Measurements from ENCODE around the gene ATP4B. TPM values are rescaled to one million over a fixed set of nuclear protein-coding genes. Genes with fewer than 3 reads are reported as not detected.

Gene ATP4B
- total and polyA plus RNA-seq, 2 donors (not counting 3 experiments of a cell fraction or from before 2014, with no cell fraction given): 0.06 TPM; not detected in 1

DNA sequence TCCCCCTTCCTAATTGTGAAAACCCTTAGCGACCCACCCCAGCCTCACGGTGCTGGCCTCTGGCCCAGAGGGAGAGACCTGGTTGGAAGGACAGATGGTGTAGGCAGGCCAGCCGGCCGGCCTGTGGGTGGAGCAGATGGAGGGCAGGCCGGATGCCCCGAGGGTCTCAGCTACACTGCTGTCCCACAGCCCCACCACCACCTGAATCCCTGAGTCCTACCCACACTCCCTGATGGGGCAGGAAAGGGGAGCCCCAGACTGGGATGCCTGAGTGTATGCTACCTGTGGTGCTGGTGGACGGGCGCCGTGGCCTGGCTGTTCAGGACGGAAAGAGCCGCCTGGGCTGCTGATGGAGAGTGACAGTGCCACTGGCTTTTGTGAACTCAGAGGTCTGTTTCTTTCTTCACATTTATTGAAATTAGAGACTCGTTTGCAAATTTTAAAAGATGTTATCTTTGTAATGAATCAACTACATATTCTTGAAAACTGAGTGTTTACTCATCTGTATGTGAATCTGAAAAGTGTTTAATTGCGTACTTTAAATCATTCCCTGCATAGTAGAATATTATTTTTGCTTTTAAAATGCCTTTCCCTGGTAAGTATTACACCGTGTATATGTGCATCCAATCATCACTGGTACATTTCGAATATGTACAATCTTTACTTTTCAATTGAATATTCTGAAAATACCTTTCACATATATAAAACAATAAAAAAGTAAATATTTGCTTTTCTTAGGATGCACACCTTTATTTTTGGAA is 37.8 kb downstream of the ATP4B start:
- TF ChIP-seq MYC (IDR thresholded peaks at IDR 0.05; ENCODE audit: low read depth, low read length) (no peak), JUN (IDR thresholded peaks at IDR 0.05; ENCODE audit: borderline replicate concordance, insufficient read depth, insufficient read length, low read depth) (no peak), POLR2A (IDR thresholded peaks at IDR 0.05; ENCODE audit: low read depth, low read length) (no peak), MAX (IDR thresholded peaks at IDR 0.05; ENCODE audit: insufficient read depth, insufficient read length) (no peak)
- dilution Hi-C loops (cut with MboI; ENCODE audit: extremely low pct_ligation_motif_present, low sequenced_read_pairs) (no loop called here), intact Hi-C loops (cut with micrococcal nuclease) (no loop called here)
- CTCF ChIA-PET: no interaction called here
- H3K9ac ChIP-seq (replicated peaks; ENCODE audit: extremely low read depth, insufficient read depth, low read length): no peak overlapping the region
- H3K27me3 ChIP-seq (ENCODE audit: control insufficient read depth in 2 of 2, insufficient read depth in 2 of 2, low read length in 2 of 2): no peaks in the 10 kb centered on the region
- DNase-seq (ENCODE audit: low read depth, low spot score) (no peak), FAIRE-seq (no peak)
- H3K4me3 ChIP-seq (replicated peaks in 1 of 3; ENCODE audit: insufficient read depth in 1 of 3, low read depth in 1 of 3, low read length in 3 of 3): no peak overlapping the region
- peaks cover 0 to 9% of the 10 kb centered on the region in 2 experiments for H3K36me3 ChIP-seq (ENCODE audit: control insufficient read depth in 2 of 2, extremely low read depth in 1 of 2, insufficient read depth in 2 of 2, low read length in 2 of 2)
- no peaks in the 10 kb centered on the region for H3K4me1 ChIP-seq (ENCODE audit: control insufficient read depth, extremely low read depth, insufficient read depth, low read length)
- no TSS peak for BruUV-seq (replicated peaks)
- H3K4me2 ChIP-seq (ENCODE audit: insufficient read depth, low read length): no peak overlapping the region
- H3K27ac ChIP-seq (ENCODE audit: insufficient read depth, low read depth, low read length): no peak overlapping the region
- POLR2A ChIA-PET: no interaction called here
- H2AFZ ChIP-seq (ENCODE audit: low read depth, low read length): no peak overlapping the region
- no peaks in the 10 kb centered on the region for H3K9me1 ChIP-seq (replicated peaks; ENCODE audit: control insufficient read depth, extremely low read depth, insufficient read depth, low read length)
- peaks cover 2% of the 10 kb centered on the region for H4K20me1 ChIP-seq (replicated peaks; ENCODE audit: control insufficient read depth, extremely low read depth, insufficient read depth, low read length)
- H3K9me3 ChIP-seq (replicated peaks; ENCODE audit: control insufficient read depth, insufficient read depth, low read length): no peaks in the 10 kb centered on the region
- peaks cover 61% of the 10 kb centered on the region for H3K79me2 ChIP-seq (ENCODE audit: control insufficient read depth, insufficient read depth, low read length)

DNA sequence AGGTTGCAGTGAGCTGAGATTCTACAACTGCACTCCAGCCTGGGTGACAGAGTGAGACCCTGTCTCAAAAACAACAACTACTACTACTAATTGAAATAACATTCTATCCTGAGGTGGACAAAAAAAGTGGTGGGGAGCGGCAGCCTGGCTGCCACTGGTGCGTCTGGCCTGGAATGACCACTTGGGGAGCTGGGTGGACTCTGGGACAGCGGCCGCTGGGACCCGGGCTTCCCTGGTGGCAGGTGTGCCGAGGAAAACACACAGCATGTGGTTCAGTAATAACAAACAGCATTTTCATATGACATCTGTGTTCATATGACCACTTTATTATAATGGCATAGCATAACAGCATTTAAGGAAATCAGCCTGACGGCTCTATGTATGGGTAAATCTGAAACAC is 39.5 kb downstream of the ATP4B start:
- H3K9ac ChIP-seq (replicated peaks; ENCODE audit: extremely low read depth, insufficient read depth, low read length): no peak overlapping the region
- H3K4me3 ChIP-seq (replicated peaks in 1 of 3; ENCODE audit: insufficient read depth in 1 of 3, low read depth in 1 of 3, low read length in 3 of 3): no peak overlapping the region
- H3K27me3 ChIP-seq (ENCODE audit: control insufficient read depth in 2 of 2, insufficient read depth in 2 of 2, low read length in 2 of 2): no peaks in the 10 kb centered on the region
- H3K9me3 ChIP-seq (replicated peaks; ENCODE audit: control insufficient read depth, insufficient read depth, low read length): no peaks in the 10 kb centered on the region
- H3K4me2 ChIP-seq (ENCODE audit: insufficient read depth, low read length): no peak overlapping the region
- no peak overlapping the region for H3K27ac ChIP-seq (ENCODE audit: insufficient read depth, low read depth, low read length)
- DNase-seq (ENCODE audit: low read depth, low spot score) (no peak), FAIRE-seq (no peak)
- ChIA-PET POLR2A (no interaction called here), CTCF (no interaction called here)
- H3K4me1 ChIP-seq (ENCODE audit: control insufficient read depth, extremely low read depth, insufficient read depth, low read length): no peaks in the 10 kb centered on the region
- no TSS peak for BruUV-seq (replicated peaks)
- intact Hi-C loops (cut with micrococcal nuclease) (no loop called here), dilution Hi-C loops (cut with MboI; ENCODE audit: extremely low pct_ligation_motif_present, low sequenced_read_pairs) (no loop called here)
- no peaks in the 10 kb centered on the region for H4K20me1 ChIP-seq (replicated peaks; ENCODE audit: control insufficient read depth, extremely low read depth, insufficient read depth, low read length)
- peaks cover 0 to 4% of the 10 kb centered on the region in 2 experiments for H3K36me3 ChIP-seq (ENCODE audit: control insufficient read depth in 2 of 2, extremely low read depth in 1 of 2, insufficient read depth in 2 of 2, low read length in 2 of 2)
- no peaks in the 10 kb centered on the region for H3K9me1 ChIP-seq (replicated peaks; ENCODE audit: control insufficient read depth, extremely low read depth, insufficient read depth, low read length)
- H2AFZ ChIP-seq (ENCODE audit: low read depth, low read length): no peak overlapping the region
- TF ChIP-seq EZH2 (IDR thresholded peaks at IDR 0.05; ENCODE audit: borderline replicate concordance, low read depth, low read length, severe bottlenecking) (no peak), JUN (IDR thresholded peaks at IDR 0.05; ENCODE audit: borderline replicate concordance, insufficient read depth, insufficient read length, low read depth) (no peak), FOS (IDR thresholded peaks at IDR 0.05; ENCODE audit: borderline replicate concordance, insufficient read depth, low read length) (no peak), POLR2A (IDR thresholded peaks at IDR 0.05; ENCODE audit: low read depth, low read length) (no peak), MAX (IDR thresholded peaks at IDR 0.05; ENCODE audit: insufficient read depth, insufficient read length) (no peak), POLR2AphosphoS5 (IDR thresholded peaks at IDR 0.05; ENCODE audit: insufficient read depth, low read depth, low read length) (no peak), CTCF (IDR thresholded peaks at IDR 0.05; ENCODE audit: extremely low read depth in 1 of 2, insufficient read depth in 1 of 2, low read depth in 1 of 2, low read length in 2 of 2) (no peak), MYC (IDR thresholded peaks at IDR 0.05; ENCODE audit: low read depth, low read length) (no peak), GATA2 (IDR thresholded peaks at IDR 0.05; ENCODE audit: insufficient read depth, insufficient read length, low read depth, low read length) (no peak)
- peaks cover 66% of the 10 kb centered on the region for H3K79me2 ChIP-seq (ENCODE audit: control insufficient read depth, insufficient read depth, low read length)

Data from endothelial cell of umbilical vein (primary cell).